HG02870 (cell line): Measurements from ENCODE around the gene PRSS53.

ENCODE experiments used
- ATAC-seq: cut with Tn5 transposase; IDR thresholded peaks from one replicate; pipeline ENCODE4 v1.9.1; 2021; ENCODE audit warnings: mild to moderate bottlenecking, moderate library complexity; ENCODE audit not compliant: unreplicated experiment

The PRSS53 gene

DNA sequence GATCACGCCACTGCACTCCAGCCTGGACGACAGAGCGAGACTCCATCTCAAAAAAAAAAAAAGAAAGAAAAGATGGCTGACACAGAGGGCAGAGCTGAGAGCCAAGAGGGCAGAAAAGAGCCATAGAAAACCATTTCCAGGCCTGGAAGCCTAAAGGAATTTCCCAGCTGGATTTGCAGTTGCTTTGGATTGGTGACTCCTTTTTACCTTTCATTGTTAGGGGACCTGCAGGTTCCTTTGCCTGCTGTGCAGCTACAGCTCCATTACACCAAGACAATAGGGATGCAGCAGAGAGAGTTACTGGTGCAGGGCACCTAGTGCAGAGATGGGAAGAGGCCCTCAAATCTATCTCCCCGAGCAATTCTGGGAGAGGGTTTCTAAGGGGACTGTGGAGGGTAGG is 33.1 kb downstream of the PRSS53 start:
- ATAC-seq: no peak

DNA sequence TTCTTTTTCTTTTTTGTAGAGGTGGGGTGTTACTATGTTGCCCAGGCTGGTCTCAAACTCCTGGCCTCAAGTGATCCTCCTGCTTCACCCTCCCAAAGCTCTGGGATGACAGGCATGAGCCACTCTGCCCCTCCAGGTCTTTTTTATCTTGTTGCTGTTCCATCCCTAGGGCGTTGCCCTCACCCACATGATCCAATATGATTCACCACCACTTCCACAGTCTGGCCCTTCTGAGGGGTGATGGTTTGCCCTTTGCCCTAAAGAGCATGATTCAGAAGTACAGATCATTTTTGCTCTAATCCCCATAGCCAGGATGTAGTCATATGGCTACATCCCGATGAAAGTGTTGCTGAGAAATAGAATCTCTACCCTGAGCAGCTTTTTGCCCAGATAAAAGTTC is 36.6 kb downstream of the PRSS53 start:
- no peak for ATAC-seq

DNA sequence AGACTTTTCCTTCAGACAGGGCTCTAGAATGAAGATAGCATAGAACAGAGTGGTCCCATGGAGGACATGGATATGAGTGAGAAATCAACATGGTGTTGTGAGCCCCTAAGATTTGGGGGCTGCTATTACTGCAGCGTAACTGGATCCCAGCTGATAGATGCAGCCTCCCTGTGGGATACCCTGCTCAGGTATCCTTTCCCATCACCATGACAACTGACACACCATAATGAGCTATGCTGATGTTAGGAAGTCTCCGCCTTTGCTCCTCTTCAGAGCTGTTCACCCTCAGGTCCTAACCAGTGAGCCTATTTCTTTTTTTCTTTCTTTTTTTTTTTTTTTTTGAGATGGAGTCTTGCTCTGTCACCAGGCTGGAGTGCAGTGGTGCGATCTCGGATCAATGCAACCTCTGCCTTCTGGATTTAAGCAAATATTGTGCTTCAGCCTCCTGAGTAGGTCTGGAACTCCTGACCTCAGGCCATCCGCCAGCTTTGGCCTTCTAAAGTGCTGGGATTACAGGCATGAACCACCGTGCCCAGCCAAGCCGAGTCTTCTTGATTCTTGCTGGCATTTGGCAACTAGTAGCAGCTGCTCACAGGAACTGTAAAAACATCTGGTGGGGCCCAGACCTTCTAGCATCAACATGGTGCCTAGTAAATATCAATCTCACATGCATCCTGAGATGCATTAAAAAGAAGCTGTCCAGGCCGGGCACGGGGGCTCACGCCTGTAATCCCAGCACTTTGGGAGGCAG is 38.3 kb downstream of the PRSS53 start:
- ATAC-seq: no peak

DNA sequence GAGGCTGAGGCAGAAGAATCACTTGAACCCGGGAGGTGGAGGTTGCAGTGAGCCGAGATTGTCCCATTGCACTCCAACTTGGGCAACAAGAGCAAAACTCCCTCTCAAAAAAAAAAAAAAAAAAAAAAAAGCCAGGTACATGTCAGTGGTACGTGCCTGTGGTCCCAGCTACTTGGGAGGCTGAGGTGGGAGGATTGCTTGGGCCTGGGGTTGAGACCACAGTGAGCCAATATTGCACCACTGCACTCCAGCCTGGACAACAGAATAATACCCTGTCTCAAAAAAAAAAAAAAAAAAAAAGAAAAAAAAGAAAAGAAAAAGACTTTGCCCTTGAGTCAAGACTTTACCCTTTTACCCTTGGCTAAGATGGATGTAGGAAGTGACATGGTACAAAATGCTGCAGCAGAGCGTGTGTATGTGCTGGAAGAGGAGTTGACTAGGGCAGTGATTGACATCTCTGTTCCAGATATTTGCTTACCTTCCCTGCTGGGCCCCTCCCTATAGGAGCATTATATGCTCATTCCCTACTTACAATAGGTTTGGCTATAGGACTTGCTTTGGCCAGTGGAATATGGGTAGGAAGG is 44.8 kb downstream of the PRSS53 start:
- no peak for ATAC-seq

DNA sequence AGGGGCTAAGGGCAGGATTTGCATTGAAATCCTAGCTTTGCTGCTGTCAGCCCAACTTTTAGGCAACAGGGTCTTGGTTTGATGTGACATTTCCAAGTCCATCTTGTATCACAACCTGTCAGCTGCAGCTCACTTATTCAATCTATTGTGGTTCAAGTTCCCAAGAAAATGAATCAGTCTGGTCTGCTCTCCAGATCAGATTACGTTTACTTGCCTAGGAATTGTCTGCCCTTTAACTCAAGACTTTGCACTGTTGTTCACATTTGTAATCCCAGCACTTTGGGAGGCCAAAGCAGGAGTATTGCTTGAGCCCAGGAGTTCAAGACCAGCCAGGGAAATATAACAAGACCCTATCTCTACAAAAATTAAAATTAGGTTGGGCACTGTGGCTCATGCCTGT is 45.4 kb downstream of the PRSS53 start:
- ATAC-seq: no peak

DNA sequence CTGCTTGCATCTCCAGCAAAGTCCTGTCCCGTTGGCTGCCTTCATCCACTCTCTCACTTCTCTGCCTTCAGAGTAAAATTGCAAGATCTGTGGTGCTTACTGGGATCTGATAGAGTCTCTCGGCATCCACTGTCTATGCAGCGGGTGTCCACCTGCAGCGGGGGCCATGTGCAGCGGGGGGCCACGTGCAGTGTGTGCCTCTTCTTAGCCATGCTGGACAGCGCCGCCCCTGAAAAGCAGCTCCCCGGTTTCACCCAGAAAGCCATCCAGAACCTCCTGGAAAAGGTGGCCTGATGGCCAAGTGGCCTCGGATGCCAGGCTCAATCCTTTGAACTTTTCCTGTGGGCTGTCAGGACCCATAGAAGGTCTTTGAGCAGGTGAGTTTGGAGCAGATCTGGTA is 45.9 kb downstream of the PRSS53 start:
- no peak for ATAC-seq

DNA sequence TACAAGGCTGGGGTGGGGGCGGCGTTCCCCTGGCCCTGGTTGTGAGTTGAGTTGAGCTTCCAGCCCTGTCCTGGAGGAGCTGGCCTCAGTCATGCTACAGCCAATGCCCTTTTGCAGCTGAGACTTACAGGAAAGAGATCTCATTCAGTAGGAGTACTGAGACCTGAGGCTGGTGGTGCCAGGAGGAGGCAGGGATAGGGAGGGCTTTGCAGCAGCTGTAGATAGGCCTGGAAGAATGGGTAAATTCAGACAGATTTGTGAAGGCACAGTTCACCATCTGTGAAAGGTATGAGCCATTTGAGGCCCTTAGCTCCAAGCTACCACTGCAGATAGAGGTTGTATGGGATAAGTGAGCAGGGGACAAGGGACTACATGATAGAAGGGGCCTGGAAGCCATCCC is 49.8 kb downstream of the PRSS53 start:
- ATAC-seq: no peak

DNA sequence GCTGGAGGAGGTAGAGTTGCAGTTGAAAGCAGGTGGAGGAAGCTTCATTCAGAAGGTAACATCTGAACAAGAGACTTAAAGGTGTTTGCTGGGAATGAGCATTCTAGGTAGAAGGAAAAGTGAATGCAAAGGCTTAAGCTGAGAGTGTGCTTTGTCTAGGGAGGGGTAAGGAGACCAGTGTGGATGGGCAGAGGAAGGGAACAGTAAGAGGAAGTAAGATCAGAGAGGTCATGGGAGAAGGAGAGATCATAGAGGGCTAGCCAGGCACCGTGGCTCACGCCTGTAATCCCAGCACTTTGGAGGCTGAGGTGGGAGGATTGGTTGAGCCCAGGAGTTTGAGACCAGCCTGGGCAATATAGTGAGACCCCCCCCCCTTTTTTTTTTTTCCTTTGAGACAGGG is 52.1 kb downstream of the PRSS53 start:
- no peak for ATAC-seq

DNA sequence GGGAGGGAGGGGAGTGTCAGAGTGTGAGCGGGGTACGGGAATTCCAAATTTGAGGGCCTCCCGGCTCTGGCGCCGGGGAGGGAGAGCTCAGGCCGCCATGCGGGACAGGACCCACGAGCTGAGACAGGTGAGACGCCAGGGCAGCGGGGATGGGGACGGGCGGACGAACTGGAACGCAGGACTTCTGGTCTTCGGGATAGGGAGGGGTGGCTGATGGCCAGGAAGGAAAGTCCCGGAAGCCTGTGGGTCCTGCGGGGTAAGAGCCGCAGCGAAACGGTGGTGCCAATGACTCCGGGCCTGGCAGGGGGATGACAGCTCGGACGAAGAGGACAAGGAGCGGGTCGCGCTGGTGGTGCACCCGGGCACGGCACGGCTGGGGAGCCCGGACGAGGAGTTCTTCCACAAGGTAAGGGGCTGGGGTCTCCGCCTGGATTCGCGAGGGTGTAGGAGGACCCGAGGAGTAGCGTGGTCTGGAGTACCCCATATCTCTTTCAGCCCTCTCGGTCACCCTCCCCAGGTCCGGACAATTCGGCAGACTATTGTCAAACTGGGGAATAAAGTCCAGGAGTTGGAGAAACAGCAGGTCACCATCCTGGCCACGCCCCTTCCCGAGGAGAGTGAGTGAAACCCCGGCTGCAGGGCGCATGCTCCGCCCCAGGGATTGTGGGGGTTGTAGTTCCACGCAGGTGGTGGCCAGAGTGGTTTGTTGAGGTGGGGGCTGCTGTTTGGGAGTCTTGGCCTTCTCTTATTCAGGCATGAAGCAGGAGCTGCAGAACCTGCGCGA is 54.8 kb downstream of the PRSS53 start:
- ATAC-seq: peak; percentile 49
